ENCODE data around the gene EPC2.

Gene EPC2, protein sequence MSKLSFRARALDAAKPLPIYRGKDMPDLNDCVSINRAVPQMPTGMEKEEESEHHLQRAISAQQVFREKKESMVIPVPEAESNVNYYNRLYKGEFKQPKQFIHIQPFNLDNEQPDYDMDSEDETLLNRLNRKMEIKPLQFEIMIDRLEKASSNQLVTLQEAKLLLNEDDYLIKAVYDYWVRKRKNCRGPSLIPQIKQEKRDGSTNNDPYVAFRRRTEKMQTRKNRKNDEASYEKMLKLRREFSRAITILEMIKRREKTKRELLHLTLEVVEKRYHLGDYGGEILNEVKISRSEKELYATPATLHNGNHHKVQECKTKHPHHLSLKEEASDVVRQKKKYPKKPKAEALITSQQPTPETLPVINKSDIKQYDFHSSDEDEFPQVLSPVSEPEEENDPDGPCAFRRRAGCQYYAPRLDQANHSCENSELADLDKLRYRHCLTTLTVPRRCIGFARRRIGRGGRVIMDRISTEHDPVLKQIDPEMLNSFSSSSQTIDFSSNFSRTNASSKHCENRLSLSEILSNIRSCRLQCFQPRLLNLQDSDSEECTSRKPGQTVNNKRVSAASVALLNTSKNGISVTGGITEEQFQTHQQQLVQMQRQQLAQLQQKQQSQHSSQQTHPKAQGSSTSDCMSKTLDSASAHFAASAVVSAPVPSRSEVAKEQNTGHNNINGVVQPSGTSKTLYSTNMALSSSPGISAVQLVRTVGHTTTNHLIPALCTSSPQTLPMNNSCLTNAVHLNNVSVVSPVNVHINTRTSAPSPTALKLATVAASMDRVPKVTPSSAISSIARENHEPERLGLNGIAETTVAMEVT

DNA sequence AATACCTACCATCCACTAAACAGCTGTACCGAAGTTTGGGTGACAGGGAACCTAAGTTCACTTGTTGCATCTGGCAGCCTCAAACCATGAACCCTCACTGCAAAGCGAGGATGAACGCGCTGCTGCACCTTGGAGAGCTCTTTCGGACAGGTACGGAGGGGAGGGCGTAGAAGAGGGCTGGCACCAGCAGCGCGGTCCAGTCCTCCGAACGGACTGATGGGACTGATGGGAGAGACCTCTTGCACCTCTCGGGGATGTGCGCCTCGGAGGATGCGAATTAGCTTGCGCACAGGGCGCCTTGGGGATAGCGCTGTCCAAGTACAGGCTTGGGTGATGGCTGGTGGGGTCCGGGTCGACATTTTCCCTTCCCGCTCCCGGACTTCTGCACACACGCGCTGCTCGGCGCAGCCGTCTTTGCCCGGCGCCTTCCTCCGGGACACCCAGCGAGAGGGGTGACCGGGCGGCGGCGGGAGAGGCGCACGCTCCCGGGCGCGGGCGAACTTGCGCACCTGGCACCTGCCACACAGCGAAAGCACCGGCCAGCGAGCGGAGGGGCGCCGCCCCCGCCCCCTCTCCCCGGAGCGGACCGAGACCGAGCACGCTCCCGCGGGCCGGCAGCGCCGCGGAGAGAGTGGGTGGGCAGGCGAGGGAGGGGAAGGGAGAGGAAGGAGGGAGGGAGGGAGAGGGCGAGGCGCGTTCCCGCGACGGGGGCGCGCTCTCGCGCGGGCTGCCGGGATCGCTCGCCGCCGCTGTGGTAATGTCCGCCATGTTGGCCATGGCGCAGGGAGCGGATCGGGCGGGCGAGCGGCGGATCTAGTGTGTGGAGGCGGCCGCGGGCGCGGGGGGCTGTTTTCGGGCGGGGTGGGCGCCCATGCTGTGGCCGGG, at the start of gene EPC2:
Gene EPC2, plus strand, starts transcription at position 754 of the 885 bp plus-strand sequence. CDS start 267 bp downstream, outside the sequence.
- DNase-seq (ENCODE audit: low read depth): peak; percentile 91
- TF ChIP-seq, protein P1, sequence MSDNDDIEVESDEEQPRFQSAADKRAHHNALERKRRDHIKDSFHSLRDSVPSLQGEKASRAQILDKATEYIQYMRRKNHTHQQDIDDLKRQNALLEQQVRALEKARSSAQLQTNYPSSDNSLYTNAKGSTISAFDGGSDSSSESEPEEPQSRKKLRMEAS (IDR thresholded peaks at IDR 0.05; ENCODE audit: low read depth, low read length): no peak
- peak; percentile 65 for TF ChIP-seq POLR2A (IDR thresholded peaks at IDR 0.05; ENCODE audit: extremely low read depth, insufficient read length)
- H3K4me3 ChIP-seq (ENCODE audit: low read depth, low read length): peak within 1 kb of the TSS; percentile 97

DNA sequence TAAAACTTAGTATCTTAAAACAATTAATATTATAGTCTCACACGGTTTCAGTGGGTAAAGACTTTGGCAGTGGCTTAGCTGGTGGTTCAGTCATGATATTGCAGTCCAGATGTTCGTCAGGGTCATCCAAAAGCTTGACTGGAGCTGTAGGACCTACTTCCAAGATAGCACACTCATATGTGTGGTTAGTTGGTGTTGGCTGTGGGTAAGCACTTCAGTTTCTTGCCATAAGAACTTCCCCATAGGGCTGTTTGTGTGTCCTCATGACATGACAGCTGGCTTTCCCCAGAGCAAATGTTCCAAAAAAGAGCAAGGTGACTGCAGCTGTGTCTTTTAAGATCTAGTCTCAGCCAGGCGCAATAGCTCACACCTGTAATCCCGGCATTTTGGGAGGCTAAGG, 48.5 kb upstream of the EPC2 start:
- DNase-seq (ENCODE audit: low read depth): peak; percentile 30
- TF ChIP-seq, protein P2, sequence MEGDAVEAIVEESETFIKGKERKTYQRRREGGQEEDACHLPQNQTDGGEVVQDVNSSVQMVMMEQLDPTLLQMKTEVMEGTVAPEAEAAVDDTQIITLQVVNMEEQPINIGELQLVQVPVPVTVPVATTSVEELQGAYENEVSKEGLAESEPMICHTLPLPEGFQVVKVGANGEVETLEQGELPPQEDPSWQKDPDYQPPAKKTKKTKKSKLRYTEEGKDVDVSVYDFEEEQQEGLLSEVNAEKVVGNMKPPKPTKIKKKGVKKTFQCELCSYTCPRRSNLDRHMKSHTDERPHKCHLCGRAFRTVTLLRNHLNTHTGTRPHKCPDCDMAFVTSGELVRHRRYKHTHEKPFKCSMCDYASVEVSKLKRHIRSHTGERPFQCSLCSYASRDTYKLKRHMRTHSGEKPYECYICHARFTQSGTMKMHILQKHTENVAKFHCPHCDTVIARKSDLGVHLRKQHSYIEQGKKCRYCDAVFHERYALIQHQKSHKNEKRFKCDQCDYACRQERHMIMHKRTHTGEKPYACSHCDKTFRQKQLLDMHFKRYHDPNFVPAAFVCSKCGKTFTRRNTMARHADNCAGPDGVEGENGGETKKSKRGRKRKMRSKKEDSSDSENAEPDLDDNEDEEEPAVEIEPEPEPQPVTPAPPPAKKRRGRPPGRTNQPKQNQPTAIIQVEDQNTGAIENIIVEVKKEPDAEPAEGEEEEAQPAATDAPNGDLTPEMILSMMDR (IDR thresholded peaks at IDR 0.05; ENCODE audit: low read depth, low read length): no peak
- TF ChIP-seq POLR2A (IDR thresholded peaks at IDR 0.05; ENCODE audit: extremely low read depth, insufficient read length) (no peak), MYC (IDR thresholded peaks at IDR 0.05; ENCODE audit: low read depth, low read length) (no peak)
- TF ChIP-seq, protein P1 (IDR thresholded peaks at IDR 0.05; ENCODE audit: low read depth, low read length): no peak
- no peak overlapping the region for H3K4me3 ChIP-seq (ENCODE audit: low read depth, low read length)

DNA sequence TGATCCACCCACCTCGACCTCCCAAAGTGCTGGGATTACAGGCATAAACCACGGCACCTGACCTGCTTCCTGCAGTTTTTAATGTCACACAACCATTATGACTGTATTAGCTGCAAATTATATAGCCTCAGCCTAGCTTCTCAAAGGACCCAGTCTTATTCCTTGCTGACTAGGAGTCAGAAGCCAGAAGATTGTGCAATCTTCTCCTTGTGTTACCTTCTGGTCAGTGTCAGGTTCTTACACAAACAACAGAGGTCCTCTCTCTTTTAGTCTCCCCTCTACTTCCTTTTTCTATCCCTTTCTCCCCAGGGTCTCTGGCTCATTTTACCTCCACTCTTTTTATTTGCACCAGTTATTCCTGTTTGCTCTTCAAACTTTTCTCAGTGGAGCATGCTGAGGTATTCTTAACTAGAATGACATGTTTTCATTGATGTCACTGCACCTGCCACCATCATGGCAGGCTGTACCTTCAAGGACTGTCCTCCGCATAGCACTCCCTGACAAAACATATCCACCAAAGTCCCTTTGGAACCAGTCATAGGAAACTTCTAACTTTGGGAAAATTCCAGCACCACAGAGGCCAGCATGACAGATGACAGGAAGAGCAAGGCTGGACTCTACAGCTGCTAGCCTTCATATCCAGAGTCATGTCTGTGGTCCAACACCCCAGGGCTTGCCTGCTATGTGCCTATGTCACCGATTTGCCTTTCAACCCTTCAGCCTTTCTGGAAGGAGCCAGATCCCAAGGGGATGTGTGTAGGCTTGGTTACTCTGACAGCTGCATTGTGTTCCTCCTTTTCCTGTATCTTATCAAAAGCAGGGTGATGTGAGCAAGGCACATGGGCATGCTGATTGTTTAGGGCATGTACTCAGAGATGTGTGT, 45.2 kb upstream of the EPC2 start:
- peak; percentile 56 for DNase-seq (ENCODE audit: low read depth)
- H3K4me3 ChIP-seq (ENCODE audit: low read depth, low read length): no peak overlapping the region
- TF ChIP-seq, protein P1 (IDR thresholded peaks at IDR 0.05; ENCODE audit: low read depth, low read length): no peak
- TF ChIP-seq, protein P2 (IDR thresholded peaks at IDR 0.05; ENCODE audit: low read depth, low read length): no peak
- no peak for TF ChIP-seq MYC (IDR thresholded peaks at IDR 0.05; ENCODE audit: low read depth, low read length)
- no peak for TF ChIP-seq POLR2A (IDR thresholded peaks at IDR 0.05; ENCODE audit: extremely low read depth, insufficient read length)

DNA sequence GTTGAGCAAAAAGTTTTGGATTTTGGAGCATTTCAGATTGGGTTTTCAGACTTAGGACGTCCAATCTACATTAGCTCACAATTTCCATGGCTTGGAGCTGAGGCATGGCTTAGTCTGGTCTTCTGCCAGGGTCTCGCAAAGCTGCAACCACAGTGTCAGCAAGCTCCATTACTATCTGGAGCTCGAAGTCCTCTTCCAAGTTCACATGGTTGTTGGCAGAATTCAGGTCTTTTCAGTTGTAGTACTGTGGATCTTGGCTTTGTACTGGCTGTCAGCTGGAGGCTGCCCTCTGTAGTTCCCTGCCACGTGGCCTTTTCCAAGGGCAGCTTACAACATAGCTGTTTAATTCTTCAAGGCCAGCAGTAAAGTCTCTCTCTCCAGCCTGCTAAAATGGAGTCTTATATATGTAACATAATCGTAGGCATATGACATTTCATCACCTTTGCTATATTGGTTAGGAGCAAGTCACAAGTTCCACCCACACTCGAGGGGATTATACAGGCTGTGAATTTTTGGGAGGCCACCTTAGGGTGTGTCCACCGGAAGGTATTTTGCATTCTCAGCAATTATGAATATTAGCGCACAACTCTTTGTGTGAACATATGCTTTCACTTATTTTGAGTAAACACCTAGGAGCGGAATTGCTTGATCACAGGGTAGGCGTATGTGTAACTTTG, 41.5 kb upstream of the EPC2 start:
- H3K4me3 ChIP-seq (ENCODE audit: low read depth, low read length): no peak overlapping the region
- DNase-seq (ENCODE audit: low read depth): no peak
- no peak for TF ChIP-seq POLR2A (IDR thresholded peaks at IDR 0.05; ENCODE audit: extremely low read depth, insufficient read length)
- TF ChIP-seq MYC (IDR thresholded peaks at IDR 0.05; ENCODE audit: low read depth, low read length): no peak
- TF ChIP-seq, protein P1 (IDR thresholded peaks at IDR 0.05; ENCODE audit: low read depth, low read length): no peak
- TF ChIP-seq, protein P2 (IDR thresholded peaks at IDR 0.05; ENCODE audit: low read depth, low read length): no peak

DNA sequence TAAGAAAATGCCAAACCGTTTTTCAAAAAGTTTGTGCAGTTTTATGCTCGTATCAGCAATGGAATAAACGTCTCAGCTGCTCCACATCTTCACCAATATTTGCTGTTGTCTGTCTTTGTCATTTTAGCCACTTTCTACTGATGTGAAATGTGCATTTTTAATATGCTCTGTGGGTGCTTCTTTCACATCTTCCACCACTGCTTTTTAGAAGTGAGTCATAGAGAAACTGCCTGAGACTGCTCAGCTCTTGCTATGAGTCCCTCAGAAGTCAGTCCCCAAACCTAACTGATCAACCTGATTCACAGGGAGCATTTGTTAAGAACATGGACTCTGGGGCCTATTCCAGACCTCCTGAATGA, 41.0 kb upstream of the EPC2 start:
- DNase-seq (ENCODE audit: low read depth): no peak
- TF ChIP-seq POLR2A (IDR thresholded peaks at IDR 0.05; ENCODE audit: extremely low read depth, insufficient read length): no peak
- TF ChIP-seq, protein P1 (IDR thresholded peaks at IDR 0.05; ENCODE audit: low read depth, low read length): no peak
- no peak for TF ChIP-seq MYC (IDR thresholded peaks at IDR 0.05; ENCODE audit: low read depth, low read length)
- TF ChIP-seq, protein P2 (IDR thresholded peaks at IDR 0.05; ENCODE audit: low read depth, low read length): no peak
- no peak overlapping the region for H3K4me3 ChIP-seq (ENCODE audit: low read depth, low read length)
